GM04503 (cell line): ENCODE measurements around the gene PCDH9.
"Not testable (repeated sequence)": the region's sequence is repeated elsewhere in the genome, so short reads cannot be mapped to it uniquely, and the experiment has no call there.

Experiments used
- DNase-seq: peaks from one replicate; pipeline ENCODE4 v3.0.0-alpha.2; 2012; ENCODE audit warnings: low read depth

Gene PCDH9

GRCh38 chr13:66830940-66831716, 399.0 kb downstream of the PCDH9 start:
- no peak for DNase-seq

- no peak for DNase-seq
Observed at GRCh38 chr13:66829803-66830202, 400.3 kb downstream of the PCDH9 start.

- DNase-seq = no peak
Observed at GRCh38 chr13:66826398-66826797, 403.7 kb downstream of the PCDH9 start.

GRCh38 chr13:66821551-66821950, 408.6 kb downstream of the PCDH9 start:
- DNase-seq = no peak

GRCh38 chr13:66811455-66811854, 418.7 kb downstream of the PCDH9 start:
- no peak for DNase-seq

GRCh38 chr13:66809485-66809884, 420.7 kb downstream of the PCDH9 start:
- no peak for DNase-seq

GRCh38 chr13:66807251-66807650, 422.9 kb downstream of the PCDH9 start:
- DNase-seq = no peak

GRCh38 chr13:66805657-66806056, 424.5 kb downstream of the PCDH9 start:
- no peak for DNase-seq

- no peak for DNase-seq
Observed at GRCh38 chr13:66803808-66804456, 426.2 kb downstream of the PCDH9 start.

- DNase-seq = no peak
Observed at GRCh38 chr13:66803013-66803807, 426.9 kb downstream of the PCDH9 start.

- DNase-seq = no peak
Observed at GRCh38 chr13:66795636-66796035, 434.5 kb downstream of the PCDH9 start.

GRCh38 chr13:66794340-66795031, 435.6 kb downstream of the PCDH9 start:
- no peak for DNase-seq

- no peak for DNase-seq
Observed at GRCh38 chr13:66790861-66791260, 439.3 kb downstream of the PCDH9 start.

GRCh38 chr13:66781241-66781640, 448.9 kb downstream of the PCDH9 start:
- no peak for DNase-seq

GRCh38 chr13:66780814-66781213, 449.3 kb downstream of the PCDH9 start:
- DNase-seq = no peak

GRCh38 chr13:66778461-66778860, 451.7 kb downstream of the PCDH9 start:
- no peak for DNase-seq

GRCh38 chr13:66775196-66775595, 454.9 kb downstream of the PCDH9 start:
- no peak for DNase-seq

GRCh38 chr13:66774046-66774445, 456.1 kb downstream of the PCDH9 start:
- DNase-seq = no peak

- no peak for DNase-seq
Observed at GRCh38 chr13:66765559-66765958, 464.6 kb downstream of the PCDH9 start.

GRCh38 chr13:66760678-66761077, 469.5 kb downstream of the PCDH9 start:
- DNase-seq = not testable (repeated sequence)

GRCh38 chr13:66759919-66760318, 470.2 kb downstream of the PCDH9 start:
- no peak for DNase-seq

GRCh38 chr13:66751691-66752090, 478.4 kb downstream of the PCDH9 start:
- no peak for DNase-seq
